DND-41 (cell line): ENCODE measurements around the gene RYR3.

Source experiments
- EZH2 ChIP-seq: IDR thresholded peaks from 3 replicates; pipeline ENCODE4 v1.6.1; 2012; ENCODE audit warnings: borderline replicate concordance, low read depth, mild to moderate bottlenecking, moderate library complexity, low read length, inconsistent platforms; ENCODE audit not compliant: severe bottlenecking
- TF ChIP-seq, protein P1 (sequence below): IDR thresholded peaks from 2 replicates; pipeline ENCODE4 v1.5.1; 2012; ENCODE audit warnings: borderline replicate concordance, low read length, moderate library complexity, mild to moderate bottlenecking; ENCODE audit not compliant: poor library complexity, severe bottlenecking; ENCODE audit errors: extremely low read depth

DNA sequence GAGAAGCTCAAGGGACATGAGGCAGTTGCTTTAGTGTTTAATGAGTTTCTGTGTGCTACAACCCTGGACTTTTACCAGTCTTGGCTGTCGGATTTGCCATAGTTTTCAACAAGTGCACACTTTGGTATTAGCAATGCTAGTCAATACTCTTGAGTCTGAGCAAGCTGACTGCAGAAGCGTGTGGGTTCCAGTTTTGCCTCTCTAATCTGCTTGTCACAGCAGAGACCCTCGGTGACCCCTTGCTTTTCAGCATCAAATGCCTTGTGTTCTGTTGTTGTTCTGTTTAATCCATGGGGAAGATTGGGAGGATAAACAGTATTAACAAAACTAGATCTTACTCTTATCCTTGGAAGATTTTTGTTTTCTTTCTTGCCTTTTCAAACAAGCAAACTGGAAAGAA, 463.2 kb downstream of the RYR3 start:
- TF ChIP-seq EZH2 = no peak
- TF ChIP-seq, protein P1, sequence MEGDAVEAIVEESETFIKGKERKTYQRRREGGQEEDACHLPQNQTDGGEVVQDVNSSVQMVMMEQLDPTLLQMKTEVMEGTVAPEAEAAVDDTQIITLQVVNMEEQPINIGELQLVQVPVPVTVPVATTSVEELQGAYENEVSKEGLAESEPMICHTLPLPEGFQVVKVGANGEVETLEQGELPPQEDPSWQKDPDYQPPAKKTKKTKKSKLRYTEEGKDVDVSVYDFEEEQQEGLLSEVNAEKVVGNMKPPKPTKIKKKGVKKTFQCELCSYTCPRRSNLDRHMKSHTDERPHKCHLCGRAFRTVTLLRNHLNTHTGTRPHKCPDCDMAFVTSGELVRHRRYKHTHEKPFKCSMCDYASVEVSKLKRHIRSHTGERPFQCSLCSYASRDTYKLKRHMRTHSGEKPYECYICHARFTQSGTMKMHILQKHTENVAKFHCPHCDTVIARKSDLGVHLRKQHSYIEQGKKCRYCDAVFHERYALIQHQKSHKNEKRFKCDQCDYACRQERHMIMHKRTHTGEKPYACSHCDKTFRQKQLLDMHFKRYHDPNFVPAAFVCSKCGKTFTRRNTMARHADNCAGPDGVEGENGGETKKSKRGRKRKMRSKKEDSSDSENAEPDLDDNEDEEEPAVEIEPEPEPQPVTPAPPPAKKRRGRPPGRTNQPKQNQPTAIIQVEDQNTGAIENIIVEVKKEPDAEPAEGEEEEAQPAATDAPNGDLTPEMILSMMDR = no peak
